Neural progenitor cell (in vitro differentiated cells): ENCODE data around the gene CLCF1. TPM values are rescaled to one million over a fixed set of nuclear protein-coding genes. Genes with fewer than 3 reads are reported as not detected.

ENCODE experiments used
- DNase-seq: peaks from one replicate; pipeline ENCODE4 v3.0.0-alpha.2; 2016; ENCODE audit warnings: low spot score
- H2AFZ ChIP-seq: fragments of 200-600 bp; sonication (generic); replicated peaks from 2 replicates; pipeline ENCODE4 v1.6.1; 2016; ENCODE audit warnings: antibody characterized with exemption
- H3F3A ChIP-seq: fragments of 200-600 bp; sonication (generic); 2 replicates; pipeline ENCODE4 v1.6.1; 2016; ENCODE audit warnings: antibody characterized with exemption, low read depth
- H3K27ac ChIP-seq: fragments of 200-600 bp; sonication (generic); 2 replicates; pipeline ENCODE4 v1.5.1; 2016; ENCODE audit warnings: mild to moderate bottlenecking
- H3K27me3 ChIP-seq: fragments of 200-600 bp; sonication (generic); 2 replicates; pipeline ENCODE4 v1.6.1; 2016; ENCODE audit warnings: mild to moderate bottlenecking, moderate library complexity
- H3K36me3 ChIP-seq: fragments of 200-600 bp; sonication (generic); 2 replicates; pipeline ENCODE4 v1.5.1; 2016
- H3K4me1 ChIP-seq: fragments of 200-600 bp; sonication (generic); 2 replicates; pipeline ENCODE4 v1.6.1; 2016; ENCODE audit warnings: mixed run types
- H3K4me2 ChIP-seq: fragments of 200-600 bp; sonication (generic); 2 replicates; pipeline ENCODE4 v1.6.1; 2016
- H3K4me3 ChIP-seq: fragments of 200-600 bp; sonication (generic); 2 replicates; pipeline ENCODE4 v1.5.1; 2016
- H3K79me2 ChIP-seq: fragments of 200-600 bp; sonication (generic); 2 replicates; pipeline ENCODE4 v1.6.1; 2016; ENCODE audit warnings: low read depth
- H3K9ac ChIP-seq: fragments of 200-600 bp; sonication (generic); 2 replicates; pipeline ENCODE4 v1.6.1; 2016
- H3K9me3 ChIP-seq: fragments of 200-600 bp; sonication (generic); 2 replicates; pipeline ENCODE4 v1.5.1; 2016; ENCODE audit warnings: low read depth
- H4K20me1 ChIP-seq: fragments of 200-600 bp; sonication (generic); 2 replicates; pipeline ENCODE4 v1.6.1; 2016; ENCODE audit warnings: low read depth
- H3K27ac Mint-ChIP-seq: 3 replicates; pipeline ENCODE4 v1.8.0; 2021; ENCODE audit warnings: mixed read lengths
- H3K27me3 Mint-ChIP-seq: 2 replicates; pipeline ENCODE4 v1.8.0; 2022; ENCODE audit warnings: low read depth, mild to moderate bottlenecking, inconsistent platforms, moderate library complexity, mixed read lengths; ENCODE audit not compliant: insufficient read depth
- H3K36me3 Mint-ChIP-seq: 3 replicates; pipeline ENCODE4 v1.8.0; 2021; ENCODE audit warnings: mixed read lengths
- H3K4me1 Mint-ChIP-seq: 3 replicates; pipeline ENCODE4 v1.8.0; 2021; ENCODE audit warnings: mixed read lengths
- H3K4me3 Mint-ChIP-seq: 3 replicates; pipeline ENCODE4 v1.8.0; 2021; ENCODE audit warnings: mild to moderate bottlenecking, moderate library complexity, mixed read lengths
- H3K9me3 Mint-ChIP-seq: 3 replicates; pipeline ENCODE4 v1.8.0; 2020; ENCODE audit warnings: mixed read lengths
- CTCF ChIP-seq: fragments of 200-600 bp; sonication (generic); IDR thresholded peaks from 2 replicates; pipeline ENCODE4 v1.5.1; 2017; ENCODE audit warnings: antibody characterized with exemption, mild to moderate bottlenecking
- EZH2 ChIP-seq: fragments of 200-600 bp; sonication (generic); IDR thresholded peaks from 2 replicates; pipeline ENCODE4 v1.6.1; 2017; ENCODE audit warnings: antibody characterized with exemption, mild to moderate bottlenecking, moderate library complexity
- EZH2phosphoT487 ChIP-seq: fragments of 200-600 bp; sonication (generic); IDR thresholded peaks from 2 replicates; pipeline ENCODE4 v1.6.1; 2017; ENCODE audit warnings: antibody characterized with exemption
- total RNA-seq: library from RNA; depleted of rRNA; stranded (reverse); fragments of >200 nt; gene quantifications from 2 replicates; pipeline ENCODE4 v1.2.3, GENCODE V29; 2015; ENCODE audit warnings: low replicate concordance

CLCF1 gene
- total RNA-seq, 1 donor from 2014 or later, result 2.0 TPM

- Histone ChIP-seq H3K79me2 (peaks cover 24% of the 10 kb centered on the region), H2AFZ (no peak overlapping the region), H3K4me2 (no peak overlapping the region), H3K4me3 (no peak overlapping the region), H3K36me3 (no peaks in the 10 kb centered on the region), H3K27me3 (no peaks in the 10 kb centered on the region), H3K27ac (no peak overlapping the region), H3K9ac (no peak overlapping the region), H3K4me1 (peaks cover 12% of the 10 kb centered on the region), H4K20me1 (peaks cover 17% of the 10 kb centered on the region), H3K9me3 (no peaks in the 10 kb centered on the region), H3F3A (peaks cover 9% of the 10 kb centered on the region)
- TF ChIP-seq EZH2 (no peak), CTCF (no peak)
- peaks cover 20% of the 10 kb centered on the region for H3K4me1 Mint-ChIP-seq
- H3K36me3 Mint-ChIP-seq, result peaks cover 10% of the 10 kb centered on the region
- DNase-seq, result no peak
- H3K27me3 Mint-ChIP-seq, result peaks cover 4% of the 10 kb centered on the region
- H3K9me3 Mint-ChIP-seq, result no peaks in the 10 kb centered on the region
- peak overlapping the region; percentile 57 for H3K27ac Mint-ChIP-seq
- peak overlapping the region; percentile 72 for H3K4me3 Mint-ChIP-seq
These were observed 23.4 kb upstream of the CLCF1 start for GRCh38 chr11:67396587-67397389.

GRCh38 chr11:67396259-67396581 lies 22.8 kb upstream of the CLCF1 start:
- Histone ChIP-seq H2AFZ (no peak overlapping the region), H3K4me1 (peaks cover 12% of the 10 kb centered on the region), H3K27me3 (no peaks in the 10 kb centered on the region), H3K27ac (no peak overlapping the region), H3K4me2 (no peak overlapping the region), H3K79me2 (peaks cover 26% of the 10 kb centered on the region), H3K4me3 (no peak overlapping the region), H3K9me3 (no peaks in the 10 kb centered on the region), H3K36me3 (no peaks in the 10 kb centered on the region), H3K9ac (no peak overlapping the region), H3F3A (peaks cover 11% of the 10 kb centered on the region), H4K20me1 (peaks cover 17% of the 10 kb centered on the region)
- H3K4me1 Mint-ChIP-seq, result peaks cover 21% of the 10 kb centered on the region
- no peak overlapping the region for H3K4me3 Mint-ChIP-seq
- no peak overlapping the region for H3K27ac Mint-ChIP-seq
- peaks cover 10% of the 10 kb centered on the region for H3K36me3 Mint-ChIP-seq
- no peak for DNase-seq
- TF ChIP-seq EZH2 (no peak), CTCF (no peak), EZH2phosphoT487 (no peak)
- no peaks in the 10 kb centered on the region for H3K9me3 Mint-ChIP-seq
- peaks cover 4% of the 10 kb centered on the region for H3K27me3 Mint-ChIP-seq

DNA sequence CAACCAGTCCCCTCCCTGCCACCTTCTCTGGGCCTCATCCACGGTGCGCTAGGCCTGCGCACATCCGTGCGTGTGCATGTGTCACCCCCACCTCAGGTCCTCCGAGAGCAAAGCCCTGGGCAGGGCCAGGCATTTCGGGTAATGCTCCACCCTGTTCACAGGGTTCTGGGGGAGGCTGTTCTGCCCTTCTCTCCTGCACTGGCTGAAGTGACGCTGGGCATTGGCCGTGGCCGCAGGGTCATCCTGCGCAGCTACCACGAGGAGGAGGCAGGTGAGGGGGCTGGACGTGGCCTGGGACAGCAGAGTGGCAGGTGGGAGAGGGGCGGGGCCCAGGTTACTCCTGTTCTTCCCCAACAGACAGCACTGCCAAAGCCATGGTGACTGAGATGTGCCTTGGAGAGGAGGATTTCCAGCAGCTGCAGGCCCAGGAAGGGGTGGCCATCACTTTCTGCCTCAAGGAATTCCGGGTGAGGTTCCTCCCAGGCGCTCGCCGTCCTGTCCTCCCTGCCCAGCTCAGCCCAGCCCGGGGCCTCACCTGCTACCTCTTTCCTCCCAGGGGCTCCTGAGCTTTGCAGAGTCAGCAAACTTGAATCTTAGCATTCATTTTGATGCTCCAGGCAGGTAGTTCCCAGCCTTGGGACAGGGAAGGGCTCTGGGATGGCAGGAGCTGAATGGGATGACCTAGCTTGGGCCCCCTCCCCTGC lies 22.3 kb upstream of the CLCF1 start:
- Mint-ChIP-seq H3K27me3 (peaks cover 4% of the 10 kb centered on the region), H3K9me3 (no peaks in the 10 kb centered on the region), H3K36me3 (peaks cover 10% of the 10 kb centered on the region), H3K4me1 (peaks cover 22% of the 10 kb centered on the region), H3K27ac (no peak overlapping the region), H3K4me3 (no peak overlapping the region)
- Histone ChIP-seq H3K79me2 (peaks cover 26% of the 10 kb centered on the region), H3K4me3 (no peak overlapping the region), H3K27ac (no peak overlapping the region), H3K4me1 (peaks cover 10% of the 10 kb centered on the region), H3K36me3 (no peaks in the 10 kb centered on the region), H3K9ac (no peak overlapping the region), H3K4me2 (no peak overlapping the region), H3F3A (peaks cover 12% of the 10 kb centered on the region), H2AFZ (no peak overlapping the region), H4K20me1 (peaks cover 14% of the 10 kb centered on the region), H3K27me3 (no peaks in the 10 kb centered on the region), H3K9me3 (no peaks in the 10 kb centered on the region)
- TF ChIP-seq CTCF (no peak), EZH2 (no peak), EZH2phosphoT487 (no peak)
- no peak for DNase-seq
